ENCODE measurements around the gene KDM2B. TPM values are rescaled to one million over a fixed set of nuclear protein-coding genes. Genes with fewer than 3 reads are reported as not detected.
A peak's percentile ranks its signal among the peaks of the same experiment; 100 is the strongest.
"Not testable (repeated sequence)": the region's sequence is repeated elsewhere in the genome, so short reads cannot be mapped to it uniquely, and the experiment has no call there.

Gene KDM2B
- total RNA-seq, 1 donor from 2014 or later = 26.1 TPM

- DNase-seq = peak; percentile 55
These were observed 80.7 kb downstream of the KDM2B start for GRCh38 chr12:121499929-121500793.

DNA sequence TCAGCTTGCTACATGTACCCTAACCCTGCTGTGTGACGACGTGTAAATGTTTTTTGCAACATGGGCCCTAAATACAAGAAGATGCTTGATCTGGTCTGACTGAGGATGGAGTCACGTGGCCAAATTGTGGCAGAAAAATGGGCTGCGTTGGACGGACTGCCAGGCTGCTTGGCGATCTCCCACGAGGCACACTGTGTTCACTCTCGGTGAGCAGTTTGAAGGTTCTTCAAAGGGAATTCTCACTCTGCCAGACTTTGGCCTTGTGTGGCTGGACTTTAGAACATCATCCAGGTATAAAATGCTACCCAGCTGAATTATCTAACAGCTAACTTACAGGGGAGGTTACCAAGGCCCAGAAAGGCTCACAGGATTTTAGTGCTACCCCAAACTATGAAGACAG, 85.1 kb downstream of the KDM2B start:
- no peak for DNase-seq

DNA sequence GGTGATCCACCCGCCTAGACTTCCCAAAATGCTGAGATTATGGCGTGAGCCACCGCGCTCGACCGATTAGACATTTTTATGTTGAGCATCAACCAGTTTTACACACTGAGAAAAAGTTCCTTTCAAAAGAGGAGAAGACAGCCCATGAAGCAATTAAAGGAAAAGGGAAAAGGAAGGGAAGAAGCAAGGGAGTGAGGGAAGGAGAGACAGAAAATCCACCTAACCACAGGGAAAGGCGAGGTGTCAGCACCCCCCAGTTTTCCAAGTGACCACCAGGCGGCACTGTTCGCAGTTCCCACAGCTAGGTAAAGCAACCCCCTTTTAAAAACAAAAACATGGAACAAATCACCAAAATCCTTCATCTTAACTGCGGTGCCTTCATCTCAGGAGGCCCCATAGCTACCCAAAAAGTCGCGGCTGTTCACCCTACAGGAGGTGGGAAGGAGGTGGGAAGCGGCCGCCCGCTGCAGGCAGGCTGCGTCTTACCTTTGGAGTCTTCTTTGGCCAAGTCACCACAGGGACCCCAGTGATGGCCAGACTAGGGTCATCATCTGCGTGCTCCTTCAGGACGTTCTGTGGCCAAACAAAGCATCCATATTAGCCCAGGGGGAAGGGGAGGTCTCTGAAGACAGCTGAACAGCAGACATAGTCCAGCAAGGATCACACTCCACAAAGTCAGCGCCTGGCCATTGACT, 86.6 kb downstream of the KDM2B start:
- DNase-seq = no peak

DNA sequence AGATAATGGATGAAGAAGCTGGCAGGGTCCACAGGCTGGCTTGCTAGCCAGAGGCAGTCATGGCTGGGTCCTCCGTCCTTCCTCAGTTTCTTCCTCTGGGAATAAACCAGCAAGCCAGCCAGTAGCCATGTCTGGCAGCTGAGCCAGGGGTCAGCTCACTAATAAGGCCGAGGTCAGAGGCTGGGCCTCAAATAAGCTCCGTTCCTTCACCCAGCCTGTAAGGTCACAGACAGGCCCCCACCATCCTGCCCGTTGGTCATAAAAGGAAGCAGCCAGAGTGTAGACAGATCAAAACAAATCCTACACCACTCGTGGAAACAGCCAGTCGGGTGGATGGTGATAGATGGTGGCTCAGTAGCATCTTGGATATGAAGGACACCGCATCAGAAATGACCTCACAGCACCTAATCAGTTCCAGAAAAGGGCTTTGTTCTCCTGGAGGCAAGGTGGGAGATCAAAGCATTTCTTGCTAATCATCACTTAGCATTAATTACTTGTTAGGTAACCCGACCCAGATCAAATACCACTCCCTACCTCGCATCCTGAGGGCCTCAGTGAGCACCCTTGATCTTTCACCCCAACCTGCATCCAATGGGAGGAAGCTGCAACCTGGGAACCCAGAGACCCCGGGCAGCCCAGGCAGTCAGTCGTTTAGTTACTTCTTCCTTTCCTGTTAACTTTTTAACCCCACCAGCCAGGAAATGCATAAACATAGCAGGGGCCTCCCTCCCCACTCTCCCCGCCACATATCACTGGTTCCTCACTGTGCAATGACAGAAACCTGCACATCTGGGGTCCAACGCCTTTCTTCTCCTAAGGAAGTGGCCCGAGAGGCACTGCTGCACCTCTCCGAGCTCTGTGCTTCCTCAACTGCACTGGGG, 90.2 kb downstream of the KDM2B start:
- DNase-seq = no peak

DNA sequence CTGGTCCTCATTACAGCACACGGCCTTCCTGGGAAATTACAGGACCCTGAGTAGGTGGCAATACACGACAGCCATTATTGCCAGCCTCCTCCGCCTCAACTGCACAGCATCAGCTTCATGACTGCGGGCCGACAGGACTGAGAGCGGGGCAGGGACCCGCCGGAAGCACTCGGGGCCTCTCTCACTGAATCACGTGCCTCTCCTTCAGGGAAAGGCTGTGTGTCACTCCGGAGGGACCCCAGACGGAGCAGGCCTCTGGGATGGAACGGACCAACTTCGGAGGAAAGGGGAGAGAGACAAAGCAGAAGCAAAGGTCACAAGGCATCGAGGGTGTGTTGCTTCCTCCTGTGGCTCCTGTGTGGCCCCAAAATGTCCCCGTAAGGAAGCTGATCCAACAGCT, 90.9 kb downstream of the KDM2B start:
- DNase-seq = no peak

- DNase-seq = no peak
These were observed 95.9 kb downstream of the KDM2B start for GRCh38 chr12:121484967-121485366.

DNA sequence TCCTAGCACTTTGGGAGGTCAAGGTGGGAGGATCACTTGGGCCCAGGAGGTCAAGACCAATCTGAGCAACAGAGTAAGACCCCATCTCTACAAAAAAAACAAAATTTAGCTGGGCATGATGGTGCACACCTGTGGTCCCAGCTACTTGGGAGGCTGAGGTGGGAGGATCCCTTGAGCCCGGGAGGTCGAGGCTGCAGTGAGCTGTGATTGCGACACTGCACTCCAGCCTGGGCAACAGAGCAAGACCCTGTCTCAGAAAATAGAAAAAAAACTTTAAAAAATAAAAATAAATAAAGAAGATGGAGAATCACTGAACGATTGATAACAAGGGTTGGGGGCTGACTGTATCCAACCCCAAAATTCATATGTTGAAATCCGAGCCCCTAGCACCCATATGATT, 96.3 kb downstream of the KDM2B start:
- DNase-seq = not testable (repeated sequence)

DNA sequence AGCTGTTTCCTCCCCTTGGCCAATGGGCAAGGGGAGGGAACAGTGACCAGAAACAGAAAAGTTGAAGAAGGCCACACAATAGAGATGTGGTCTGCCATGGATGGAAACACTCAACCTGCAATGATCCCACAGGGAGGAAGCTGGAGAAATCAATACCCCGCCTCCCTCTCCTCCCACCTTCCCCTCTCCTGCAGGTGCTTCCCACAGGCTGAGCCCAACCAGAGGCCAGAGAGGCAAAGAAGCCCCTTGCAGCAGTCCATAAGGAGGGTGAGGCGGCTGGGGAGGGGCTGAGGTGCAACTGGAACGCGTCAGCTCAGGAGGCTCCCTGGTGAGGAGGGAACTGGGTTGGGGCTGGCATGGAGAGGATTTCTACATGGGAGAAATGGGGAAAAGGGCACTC, 96.9 kb downstream of the KDM2B start:
- DNase-seq = no peak

DNA sequence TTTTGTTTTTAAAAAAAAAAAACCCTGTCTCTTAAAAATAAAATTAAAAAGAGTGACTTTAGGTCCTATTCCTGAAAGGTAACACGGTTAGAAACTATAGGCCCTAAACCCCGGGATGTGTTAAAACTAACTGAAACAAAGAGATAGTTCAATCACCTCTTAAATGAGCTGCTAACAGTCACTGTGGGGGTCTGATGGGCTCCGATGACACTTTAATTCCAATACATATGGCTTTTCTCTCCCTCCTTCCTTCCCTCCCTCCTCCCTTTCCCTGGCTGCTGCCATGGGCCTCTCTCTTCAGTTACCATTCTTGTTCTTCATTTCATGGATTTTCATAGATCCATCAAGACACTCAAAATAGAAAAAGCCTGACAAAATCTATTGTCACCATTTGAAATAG, 104.3 kb downstream of the KDM2B start:
- DNase-seq = no peak

- DNase-seq = no peak
These were observed 105.5 kb downstream of the KDM2B start for GRCh38 chr12:121475279-121475678.

- DNase-seq = no peak
These were observed 108.5 kb downstream of the KDM2B start for GRCh38 chr12:121472150-121472905.

DNA sequence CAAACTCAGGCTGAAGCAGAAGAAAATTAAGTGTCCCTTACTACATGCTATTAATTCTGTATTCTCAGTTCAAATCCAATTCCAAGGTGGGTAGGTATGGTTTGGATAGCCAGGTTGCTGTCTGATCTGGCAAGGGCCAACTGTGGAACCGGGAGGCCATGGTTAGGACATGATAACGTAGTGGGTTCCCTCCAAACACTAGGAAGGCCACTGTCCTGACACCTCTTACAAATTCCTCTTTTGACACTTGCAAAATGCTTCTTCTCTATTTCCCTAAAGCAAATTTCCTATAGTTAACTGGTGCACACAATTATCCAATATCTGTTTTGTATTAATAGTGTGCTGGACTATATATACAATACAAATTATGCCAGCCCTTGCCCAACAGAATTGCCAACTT, 110.1 kb downstream of the KDM2B start:
- DNase-seq = no peak

GRCh38 chr12:121468499-121468801, 112.4 kb downstream of the KDM2B start:
- DNase-seq = no peak

- DNase-seq = no peak
These were observed 113.0 kb downstream of the KDM2B start for GRCh38 chr12:121467638-121468498.

- DNase-seq = peak; percentile 74
These were observed 113.8 kb downstream of the KDM2B start for GRCh38 chr12:121466794-121467637.

- DNase-seq = no peak
These were observed 114.7 kb downstream of the KDM2B start for GRCh38 chr12:121465921-121466793.

GRCh38 chr12:121464331-121464730, 116.5 kb downstream of the KDM2B start:
- DNase-seq = no peak

- DNase-seq = no peak
These were observed 119.8 kb downstream of the KDM2B start for GRCh38 chr12:121461048-121461447.

GRCh38 chr12:121456551-121456950, 124.3 kb downstream of the KDM2B start:
- DNase-seq = no peak
